Natural killer cell (primary cell): ENCODE results near the gene UGT8. TPM values are rescaled to one million over a fixed set of nuclear protein-coding genes. Genes with fewer than 3 reads are reported as not detected.
"Not testable (repeated sequence)": the region's sequence is repeated elsewhere in the genome, so short reads cannot be mapped to it uniquely, and the experiment has no call there.

Source experiments
- ATAC-seq, 3 donors: fragments of 150-1000 bp in 2 of 3; fragments of 200-7000 bp in 1 of 3; cut with Tn5 transposase; 1 replicate in 1 of 3; 2 replicates in 2 of 3; pipeline ENCODE4 v1.10.0; 2021; ENCODE audit warnings: mild to moderate bottlenecking in 2 of 3, moderate library complexity in 2 of 3
- DNase-seq, 2 donors: peaks; one replicate each; pipeline versions ENCODE4 v3.0.0 to v3.0.0-alpha.2; 2013 to 2021; ENCODE audit warnings: mixed read lengths in 1 of 2
- H3K27ac ChIP-seq: one replicate; pipeline ENCODE4 v1.5.1; 2013; ENCODE audit warnings: mild to moderate bottlenecking, low read length
- H3K27me3 ChIP-seq: one replicate; pipeline ENCODE4 v1.6.1; 2013; ENCODE audit warnings: low read length; ENCODE audit not compliant: control insufficient read depth, insufficient read depth
- H3K36me3 ChIP-seq: one replicate; pipeline ENCODE4 v1.6.1; 2013; ENCODE audit warnings: low read length; ENCODE audit not compliant: control insufficient read depth, insufficient read depth
- H3K4me1 ChIP-seq: one replicate; pipeline ENCODE4 v1.6.1; 2013; ENCODE audit warnings: low read length; ENCODE audit not compliant: control insufficient read depth, insufficient read depth
- H3K4me3 ChIP-seq: one replicate; pipeline ENCODE4 v1.5.1; 2013; ENCODE audit warnings: low read length
- H3K9me3 ChIP-seq: one replicate; pipeline ENCODE4 v1.6.1; 2013; ENCODE audit warnings: low read length; ENCODE audit not compliant: control insufficient read depth, insufficient read depth
- H3K27ac Mint-ChIP-seq, 2 donors: one replicate each; pipeline ENCODE4 v1.8.0; 2022; ENCODE audit warnings: mild to moderate bottlenecking in 2 of 2, mixed read lengths in 2 of 2, moderate library complexity in 1 of 2
- H3K27me3 Mint-ChIP-seq, 2 donors: one replicate each; pipeline ENCODE4 v1.8.0; 2022; ENCODE audit warnings: low read depth in 2 of 2, mixed read lengths in 2 of 2
- H3K36me3 Mint-ChIP-seq: one replicate; pipeline ENCODE4 v1.8.0; 2022; ENCODE audit warnings: mixed read lengths
- H3K4me1 Mint-ChIP-seq, 2 donors: one replicate each; pipeline ENCODE4 v1.8.0; 2022; ENCODE audit warnings: mixed read lengths in 2 of 2
- H3K4me3 Mint-ChIP-seq: one replicate; pipeline ENCODE4 v1.8.0; 2022; ENCODE audit warnings: mild to moderate bottlenecking, moderate library complexity, mixed read lengths
- H3K9me3 Mint-ChIP-seq, 2 donors: one replicate each; pipeline ENCODE4 v1.8.0; 2022; ENCODE audit warnings: mixed read lengths in 2 of 2
- CTCF ChIP-seq: fragments of 200-600 bp; IDR thresholded peaks from one replicate; pipeline ENCODE4 v1.8.0; 2022; ENCODE audit warnings: antibody characterized with exemption
- WGBS: methylation state at CpG from one replicate; pipeline ENCODE4 v1.1.7; 2013; ENCODE audit warnings: missing lambda C conversion rate; ENCODE audit not compliant: insufficient coverage; 5-methylcytosine and 5-hydroxymethylcytosine counted together
- intact Hi-C: fragments of 100-400 bp; cut with micrococcal nuclease; formaldehyde crosslinking; loops from one replicate; pipeline ENCODE4 v1.14.2; 2022
- total RNA-seq, 4 donors: library from RNA; stranded (reverse); fragments of 120-200 nt in 1 of 4; gene quantifications; one replicate each; pipeline versions ENCODE4 v1.2.3 to v1.2.4, GENCODE V29; 2013 to 2022

Gene UGT8
- total RNA-seq, 3 donors from 2014 or later (not counting 1 experiment from before 2014, with no cell fraction given): 0.16 to 0.25 TPM; not detected in 1

GRCh38 chr4:114577386-114577785 is 21.2 kb upstream of the UGT8 start:
- no peak overlapping the region for H3K4me3 Mint-ChIP-seq
- H3K27me3 Mint-ChIP-seq: no peaks in the 10 kb centered on the region
- Histone ChIP-seq H3K9me3 (no peaks in the 10 kb centered on the region), H3K27ac (no peak overlapping the region), H3K36me3 (no peaks in the 10 kb centered on the region), H3K27me3 (no peaks in the 10 kb centered on the region), H3K4me3 (no peak overlapping the region), H3K4me1 (no peaks in the 10 kb centered on the region)
- H3K9me3 Mint-ChIP-seq: peaks cover 10 to 14% of the 10 kb centered on the region in 2 donors
- peaks cover 6% of the 10 kb centered on the region for H3K36me3 Mint-ChIP-seq
- no peaks in the 10 kb centered on the region for H3K4me1 Mint-ChIP-seq
- no peak for TF ChIP-seq CTCF
- whole genome bisulfite sequencing: 100% methylated on average over 2 of the region's 2 CpGs
- DNase-seq: no peak
- intact Hi-C loops: no loop called here
- H3K27ac Mint-ChIP-seq: no peak overlapping the region
- ATAC-seq: no peak

GRCh38 chr4:114582621-114583020 is 16.0 kb upstream of the UGT8 start:
- Mint-ChIP-seq H3K27me3 (no peaks in the 10 kb centered on the region), H3K27ac (no peak overlapping the region), H3K4me1 (no peaks in the 10 kb centered on the region), H3K36me3 (peaks cover 6% of the 10 kb centered on the region), H3K9me3 (peaks cover 6 to 9% of the 10 kb centered on the region in 2 donors), H3K4me3 (no peak overlapping the region)
- Histone ChIP-seq H3K9me3 (no peaks in the 10 kb centered on the region), H3K27ac (no peak overlapping the region), H3K27me3 (no peaks in the 10 kb centered on the region), H3K4me1 (no peaks in the 10 kb centered on the region), H3K36me3 (no peaks in the 10 kb centered on the region), H3K4me3 (no peak overlapping the region)
- no peak for TF ChIP-seq CTCF
- no peak for DNase-seq
- intact Hi-C loops: no loop called here
- WGBS: 75% methylated on average over 1 of the region's 1 CpG
- ATAC-seq: no peak

- H3K4me1 ChIP-seq: no peaks in the 10 kb centered on the region
- Mint-ChIP-seq H3K27ac (no peak overlapping the region), H3K27me3 (peaks cover 0 to under 1% of the 10 kb centered on the region in 2 donors), H3K9me3 (peaks cover 0 to 3% of the 10 kb centered on the region in 2 donors), H3K4me1 (no peaks in the 10 kb centered on the region), H3K36me3 (no peaks in the 10 kb centered on the region), H3K4me3 (no peak overlapping the region)
- no peaks in the 10 kb centered on the region for H3K9me3 ChIP-seq
- DNase-seq (no peak), ATAC-seq (no peak)
- intact Hi-C loops: no loop called here
- no peaks in the 10 kb centered on the region for H3K27me3 ChIP-seq
- H3K4me3 ChIP-seq: no peak overlapping the region
- no peak for TF ChIP-seq CTCF
- 90% methylated on average over 3 of the region's 6 CpGs for WGBS
- no peak overlapping the region for H3K27ac ChIP-seq
- H3K36me3 ChIP-seq: no peaks in the 10 kb centered on the region
Measured at GRCh38 chr4:114588305-114588704, 10.3 kb upstream of the UGT8 start.

GRCh38 chr4:114590360-114590759 is 8.2 kb upstream of the UGT8 start:
- H3K36me3 Mint-ChIP-seq, H3K27me3 ChIP-seq, H3K36me3 ChIP-seq, H3K4me3 ChIP-seq, H3K4me3 Mint-ChIP-seq, H3K27me3 Mint-ChIP-seq, intact Hi-C loops, H3K9me3 Mint-ChIP-seq, H3K4me1 Mint-ChIP-seq, ATAC-seq, H3K27ac Mint-ChIP-seq, H3K4me1 ChIP-seq, H3K9me3 ChIP-seq, DNase-seq, H3K27ac ChIP-seq: not testable (repeated sequence)
- WGBS: 73% methylated on average over 1 of the region's 1 CpG
